ACC112 (cell line): ENCODE results near the gene OR4F6.
"Not testable (repeated sequence)": the region's sequence is repeated elsewhere in the genome, so short reads cannot be mapped to it uniquely, and the experiment has no call there.

Experiments
- H2AFZ ChIP-seq: fragments of 200-600 bp; sonication (generic); one replicate; pipeline ENCODE4 v1.6.0; 2017; ENCODE audit warnings: antibody characterized with exemption, low read length; ENCODE audit not compliant: unreplicated experiment
- H3K27ac ChIP-seq: fragments of 200-600 bp; sonication (generic); 2 replicates; pipeline ENCODE4 v1.5.1; 2014; ENCODE audit warnings: low read depth, mild to moderate bottlenecking, antibody characterized with exemption, low read length, moderate library complexity
- H3K27me3 ChIP-seq: fragments of 200-600 bp; sonication (generic); 2 replicates; pipeline ENCODE4 v1.6.1; 2014; ENCODE audit warnings: mild to moderate bottlenecking, antibody characterized with exemption, low read length, moderate library complexity, mixed read lengths; ENCODE audit not compliant: insufficient read depth
- H3K36me3 ChIP-seq: fragments of 200-600 bp; sonication (generic); 2 replicates; pipeline ENCODE4 v1.6.1; 2016; ENCODE audit warnings: mild to moderate bottlenecking, antibody characterized with exemption, low read length, moderate library complexity, mixed read lengths; ENCODE audit not compliant: insufficient read depth
- H3K4me1 ChIP-seq: fragments of 200-600 bp; sonication (generic); one replicate; pipeline ENCODE4 v1.6.1; 2016; ENCODE audit warnings: low read length, mixed read lengths; ENCODE audit not compliant: insufficient read depth, unreplicated experiment, control insufficient read depth
- H3K4me3 ChIP-seq: fragments of 200-600 bp; sonication (generic); 2 replicates; pipeline ENCODE4 v1.5.1; 2014; ENCODE audit warnings: mild to moderate bottlenecking, low read depth, low read length
- H3K79me2 ChIP-seq: fragments of 200-600 bp; sonication (generic); one replicate; pipeline ENCODE4 v1.6.0; 2016; ENCODE audit warnings: low read length; ENCODE audit not compliant: control insufficient read depth, unreplicated experiment, insufficient read depth

OR4F6 gene

GRCh38 chr15:101784644-101785043, 18.7 kb upstream of the OR4F6 start:
- Histone ChIP-seq H3K79me2 (no peaks in the 10 kb centered on the region), H3K27ac (no peak overlapping the region), H3K4me3 (no peak overlapping the region), H3K27me3 (peaks cover 42% of the 10 kb centered on the region), H2AFZ (no peak overlapping the region), H3K4me1 (no peaks in the 10 kb centered on the region), H3K36me3 (no peaks in the 10 kb centered on the region)

GRCh38 chr15:101786422-101786821, 16.9 kb upstream of the OR4F6 start:
- H2AFZ ChIP-seq, H3K4me1 ChIP-seq, H3K36me3 ChIP-seq, H3K79me2 ChIP-seq, H3K4me3 ChIP-seq, H3K27ac ChIP-seq: not testable (repeated sequence)
- peaks cover 45% of the 10 kb centered on the region for H3K27me3 ChIP-seq

DNA sequence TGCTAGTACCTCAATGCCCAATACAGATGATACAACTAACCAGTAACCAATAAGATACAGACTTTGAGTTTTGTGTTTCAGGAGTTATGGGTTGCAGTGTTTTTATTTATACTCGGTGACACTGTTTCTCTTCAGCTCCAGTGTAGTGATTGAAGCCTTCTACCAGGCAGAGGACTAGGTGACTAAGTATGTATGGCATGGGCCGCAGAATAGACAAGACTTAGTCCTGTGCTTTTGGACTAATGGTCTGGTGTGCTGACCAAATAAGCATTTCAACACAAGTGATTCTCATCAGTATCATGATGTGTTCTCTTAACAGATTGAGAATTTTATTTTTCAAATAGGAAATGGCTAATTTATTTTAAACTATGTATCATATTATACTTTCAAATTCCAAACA, 15.3 kb upstream of the OR4F6 start:
- H3K4me1 ChIP-seq, H3K36me3 ChIP-seq: not testable (repeated sequence)
- peaks cover 52% of the 10 kb centered on the region for H3K27me3 ChIP-seq

GRCh38 chr15:101788503-101789269, 14.6 kb upstream of the OR4F6 start:
- peaks cover 49% of the 10 kb centered on the region for H3K27me3 ChIP-seq
- H3K79me2 ChIP-seq, H3K4me3 ChIP-seq, H3K36me3 ChIP-seq, H3K27ac ChIP-seq, H2AFZ ChIP-seq, H3K4me1 ChIP-seq: not testable (repeated sequence)

More for the DNA sequence above, 15.3 kb upstream of the OR4F6 start:
- H2AFZ ChIP-seq, H3K79me2 ChIP-seq, H3K4me3 ChIP-seq, H3K27ac ChIP-seq: not testable (repeated sequence)

DNA sequence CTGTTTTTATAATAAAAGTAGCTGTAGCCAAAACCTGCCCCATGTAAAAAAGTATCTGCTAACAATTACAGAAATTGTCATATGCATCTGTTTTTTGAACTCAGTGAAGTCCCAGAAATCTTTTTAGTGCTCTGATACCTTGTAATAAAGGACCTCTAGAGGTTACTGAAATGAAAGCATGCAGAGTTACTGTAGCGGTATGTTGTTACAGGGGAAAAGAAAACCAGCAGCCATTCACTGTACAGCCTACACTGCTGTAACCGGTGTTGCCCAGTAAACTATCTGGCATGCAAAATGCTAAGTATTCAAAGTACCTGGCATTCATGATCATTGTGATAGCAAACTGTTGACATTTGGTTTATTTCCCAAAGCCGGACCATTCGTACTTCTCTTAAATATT, 12.6 kb upstream of the OR4F6 start:
- H3K27ac ChIP-seq, H3K4me1 ChIP-seq, H3K79me2 ChIP-seq, H2AFZ ChIP-seq, H3K4me3 ChIP-seq, H3K36me3 ChIP-seq: not testable (repeated sequence)
- peaks cover 39% of the 10 kb centered on the region for H3K27me3 ChIP-seq

GRCh38 chr15:101793981-101794380, 9.3 kb upstream of the OR4F6 start:
- not testable (repeated sequence) for H3K27ac ChIP-seq, H3K79me2 ChIP-seq, H3K4me1 ChIP-seq, H2AFZ ChIP-seq, H3K4me3 ChIP-seq, H3K36me3 ChIP-seq
- H3K27me3 ChIP-seq = peaks cover 49% of the 10 kb centered on the region

DNA sequence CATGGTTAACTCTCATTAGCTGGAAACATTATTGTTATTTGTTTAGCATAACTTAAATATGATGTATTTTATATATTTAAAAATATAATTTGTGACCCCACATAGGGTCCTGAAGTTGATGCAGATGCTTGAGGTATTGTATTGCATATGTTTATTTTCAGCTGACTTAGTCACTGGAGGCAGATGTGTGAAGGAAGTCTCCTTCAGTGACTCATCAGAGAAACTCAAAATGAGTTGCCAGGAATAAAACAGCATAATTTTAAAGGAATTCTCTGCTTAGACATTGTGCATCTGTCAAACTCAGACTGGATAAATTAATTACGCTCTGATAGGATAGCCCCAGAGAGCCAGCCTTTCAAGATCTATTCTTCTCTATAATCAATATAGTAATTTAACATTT, 7.9 kb upstream of the OR4F6 start:
- Histone ChIP-seq H3K36me3 (no peaks in the 10 kb centered on the region), H3K4me1 (peaks cover 5% of the 10 kb centered on the region), H3K79me2 (no peaks in the 10 kb centered on the region), H2AFZ (no peak overlapping the region), H3K27ac (no peak overlapping the region), H3K27me3 (peaks cover 52% of the 10 kb centered on the region), H3K4me3 (no peak overlapping the region)

DNA sequence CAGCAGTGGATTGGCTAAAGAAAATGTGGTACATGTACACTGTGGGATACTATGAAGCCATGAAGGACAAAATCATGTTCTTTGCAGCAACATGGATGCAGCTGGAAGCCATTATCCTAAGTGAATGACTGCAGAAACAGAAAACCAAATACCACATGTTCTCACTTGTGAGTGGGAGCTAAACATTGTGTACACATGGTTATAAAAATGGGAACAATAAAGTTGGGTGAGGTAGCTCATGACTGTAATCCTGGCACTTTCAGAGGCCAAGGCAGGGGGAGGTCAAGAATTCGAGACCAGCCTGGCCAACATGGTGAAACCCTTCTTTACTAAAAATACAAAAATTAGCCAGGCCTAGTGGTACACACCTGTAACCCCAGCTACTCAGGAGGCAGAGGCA, 3.6 kb upstream of the OR4F6 start:
- H3K4me3 ChIP-seq = no peak overlapping the region
- no peak overlapping the region for H2AFZ ChIP-seq
- peaks cover 66% of the 10 kb centered on the region for H3K27me3 ChIP-seq
- no peak overlapping the region for H3K27ac ChIP-seq
- H3K4me1 ChIP-seq = peaks cover 5% of the 10 kb centered on the region
- no peaks in the 10 kb centered on the region for H3K36me3 ChIP-seq
- no peaks in the 10 kb centered on the region for H3K79me2 ChIP-seq

GRCh38 chr15:101801048-101801447, 2.3 kb upstream of the OR4F6 start:
- H3K4me1 ChIP-seq = no peaks in the 10 kb centered on the region
- H3K27me3 ChIP-seq = peaks cover 79% of the 10 kb centered on the region
- no peak overlapping the region for H3K27ac ChIP-seq

DNA sequence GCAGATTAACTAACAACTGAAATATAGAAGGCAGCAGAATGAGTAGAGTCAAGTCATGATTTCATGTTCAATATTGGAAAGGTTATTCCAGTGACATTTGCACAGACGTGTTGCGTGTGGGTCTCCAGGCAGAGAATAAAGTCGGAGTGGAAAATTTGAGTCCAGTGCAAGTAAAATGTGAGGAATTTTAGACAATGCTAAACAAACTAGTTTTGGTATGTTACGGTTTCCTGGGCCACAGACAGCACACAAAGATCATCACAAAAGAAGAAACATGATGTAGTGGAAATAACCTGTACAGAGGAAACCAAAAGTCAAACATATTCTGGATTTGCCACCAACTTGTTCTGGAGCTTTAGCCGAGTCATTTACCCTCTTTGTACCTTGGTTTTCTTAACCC, 367 bp downstream of the OR4F6 start:
- H3K4me3 ChIP-seq = no peak overlapping the region

More at GRCh38 chr15:101801048-101801447, 2.3 kb upstream of the OR4F6 start:
- Histone ChIP-seq H2AFZ (no peak overlapping the region), H3K36me3 (no peaks in the 10 kb centered on the region), H3K79me2 (no peaks in the 10 kb centered on the region), H3K4me3 (no peak overlapping the region)

GRCh38 chr15:101804375-101804774, 1.1 kb downstream of the OR4F6 start:
- Histone ChIP-seq H3K27ac (no peak overlapping the region), H3K4me1 (peaks cover 6% of the 10 kb centered on the region), H3K27me3 (peaks cover 54% of the 10 kb centered on the region), H2AFZ (no peak overlapping the region), H3K79me2 (no peaks in the 10 kb centered on the region), H3K36me3 (no peaks in the 10 kb centered on the region), H3K4me3 (no peak overlapping the region)

More for the DNA sequence above, 367 bp downstream of the OR4F6 start:
- no peaks in the 10 kb centered on the region for H3K79me2 ChIP-seq
- H3K27ac ChIP-seq = no peak overlapping the region
- peaks cover 61% of the 10 kb centered on the region for H3K27me3 ChIP-seq
- peaks cover 6% of the 10 kb centered on the region for H3K4me1 ChIP-seq
- no peaks in the 10 kb centered on the region for H3K36me3 ChIP-seq
- H2AFZ ChIP-seq = no peak overlapping the region
